Activated B cell treated with CpG ODN at 0.5 μM for 24 hours (primary cell): ENCODE data around the gene AP2M1. TPM values are rescaled to one million over a fixed set of nuclear protein-coding genes. Genes with fewer than 3 reads are reported as not detected.

ENCODE experiments used
- ATAC-seq: fragments of 200-7000 bp; cut with Tn5 transposase; one replicate; pipeline ENCODE4 v1.10.0; 2021; ENCODE audit warnings: low read depth, mild to moderate bottlenecking, moderate library complexity
- CTCF ChIA-PET: fragments of 350-600 bp; sonication (Branson Sonifier 250); formaldehyde crosslinking; loops from one replicate; lab custom pipeline; 2021; ENCODE audit warnings: antibody characterized with exemption; lab: Charles Lee
- POLR2A ChIA-PET: fragments of 350-600 bp; sonication (Branson Sonifier 250); formaldehyde crosslinking; loops from one replicate; lab custom pipeline; 2021; ENCODE audit warnings: antibody characterized with exemption; lab: Charles Lee
- DNase-seq: peaks from one replicate; pipeline ENCODE4 v3.0.0; 2022
- H3K27ac Mint-ChIP-seq: one replicate; pipeline ENCODE4 v1.8.0; 2020; ENCODE audit warnings: mixed read lengths
- H3K27me3 Mint-ChIP-seq: one replicate; pipeline ENCODE4 v1.8.0; 2021; ENCODE audit warnings: mixed read lengths
- H3K36me3 Mint-ChIP-seq: one replicate; pipeline ENCODE4 v1.8.0; 2021; ENCODE audit warnings: low read depth, mixed read lengths
- H3K4me1 Mint-ChIP-seq: one replicate; pipeline ENCODE4 v1.8.0; 2021; ENCODE audit warnings: mixed read lengths
- H3K4me3 Mint-ChIP-seq: one replicate; pipeline ENCODE4 v1.8.0; 2020; ENCODE audit warnings: mild to moderate bottlenecking, mixed read lengths
- H3K9me3 Mint-ChIP-seq: one replicate; pipeline ENCODE4 v1.8.0; 2020; ENCODE audit warnings: mixed read lengths
- intact Hi-C: fragments of 100-400 bp; cut with micrococcal nuclease; formaldehyde crosslinking; loops from one replicate; pipeline ENCODE4 v1.15.1; 2024
- total RNA-seq: library from RNA; stranded (reverse); gene quantifications from 2 replicates; pipeline ENCODE4 v1.2.3, GENCODE V29; 2022
- TF ChIP-seq, protein P1 (sequence below): fragments of 200-600 bp; IDR thresholded peaks from one replicate; pipeline ENCODE4 v1.8.0; 2022; ENCODE audit warnings: antibody characterized with exemption, mild to moderate bottlenecking

The AP2M1 gene
- total RNA-seq, 1 donor from 2014 or later: 169 TPM

DNA sequence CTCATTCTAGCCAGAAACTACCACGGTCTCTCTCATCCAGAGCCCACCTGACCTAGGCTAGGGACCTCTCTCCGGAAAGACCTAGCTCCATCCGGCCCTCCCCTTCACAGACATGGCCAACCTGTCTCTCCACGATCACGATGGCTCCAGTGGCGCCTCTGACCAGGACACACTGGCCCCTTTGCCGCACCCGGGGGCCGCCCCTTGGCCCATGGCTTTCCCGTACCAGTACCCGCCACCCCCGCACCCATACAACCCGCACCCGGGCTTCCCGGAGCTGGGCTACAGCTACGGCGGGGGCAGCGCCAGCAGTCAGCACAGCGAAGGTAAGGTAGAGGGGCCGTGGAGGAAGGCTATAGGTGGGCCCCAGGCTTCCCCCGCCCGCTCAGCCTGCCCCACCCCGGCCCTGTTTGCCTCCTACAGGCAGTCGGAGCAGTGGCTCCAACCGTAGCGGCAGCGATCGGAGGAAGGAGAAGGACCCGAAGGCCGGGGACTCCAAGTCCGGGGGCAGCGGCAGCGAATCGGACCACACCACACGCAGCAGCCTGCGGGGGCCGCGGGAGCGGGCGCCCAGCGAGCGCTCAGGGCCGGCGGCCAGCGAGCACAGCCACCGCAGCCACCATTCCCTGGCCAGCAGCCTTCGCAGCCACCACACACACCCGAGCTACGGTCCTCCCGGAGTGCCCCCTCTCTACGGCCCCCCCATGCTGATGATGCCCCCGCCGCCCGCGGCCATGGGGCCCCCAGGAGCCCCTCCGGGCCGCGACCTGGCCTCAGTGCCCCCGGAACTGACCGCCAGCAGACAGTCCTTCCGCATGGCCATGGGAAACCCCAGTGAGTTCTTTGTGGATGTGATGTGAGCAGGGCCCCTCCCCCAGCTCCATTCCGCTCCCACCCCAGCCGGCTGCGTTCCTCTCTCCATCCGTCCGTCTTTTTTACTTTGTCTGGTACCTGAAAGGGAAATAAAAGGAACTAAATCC lies 4.5 kb upstream of the AP2M1 start:
- DNase-seq (no peak), ATAC-seq (no peak)
- Mint-ChIP-seq H3K9me3 (no peaks in the 10 kb centered on the region), H3K27me3 (no peaks in the 10 kb centered on the region), H3K4me1 (peaks cover 8% of the 10 kb centered on the region), H3K36me3 (peaks cover 61% of the 10 kb centered on the region), H3K27ac (no peak overlapping the region), H3K4me3 (no peak overlapping the region)
- intact Hi-C loops: no loop called here
- ChIA-PET POLR2A (interaction anchor here (0.5 kb wide), 1 partner anchor 144 kb away, joined by 4 read pairs; no protein-coding TSS in a partner anchor), CTCF (no interaction called here)
- TF ChIP-seq, protein P1, sequence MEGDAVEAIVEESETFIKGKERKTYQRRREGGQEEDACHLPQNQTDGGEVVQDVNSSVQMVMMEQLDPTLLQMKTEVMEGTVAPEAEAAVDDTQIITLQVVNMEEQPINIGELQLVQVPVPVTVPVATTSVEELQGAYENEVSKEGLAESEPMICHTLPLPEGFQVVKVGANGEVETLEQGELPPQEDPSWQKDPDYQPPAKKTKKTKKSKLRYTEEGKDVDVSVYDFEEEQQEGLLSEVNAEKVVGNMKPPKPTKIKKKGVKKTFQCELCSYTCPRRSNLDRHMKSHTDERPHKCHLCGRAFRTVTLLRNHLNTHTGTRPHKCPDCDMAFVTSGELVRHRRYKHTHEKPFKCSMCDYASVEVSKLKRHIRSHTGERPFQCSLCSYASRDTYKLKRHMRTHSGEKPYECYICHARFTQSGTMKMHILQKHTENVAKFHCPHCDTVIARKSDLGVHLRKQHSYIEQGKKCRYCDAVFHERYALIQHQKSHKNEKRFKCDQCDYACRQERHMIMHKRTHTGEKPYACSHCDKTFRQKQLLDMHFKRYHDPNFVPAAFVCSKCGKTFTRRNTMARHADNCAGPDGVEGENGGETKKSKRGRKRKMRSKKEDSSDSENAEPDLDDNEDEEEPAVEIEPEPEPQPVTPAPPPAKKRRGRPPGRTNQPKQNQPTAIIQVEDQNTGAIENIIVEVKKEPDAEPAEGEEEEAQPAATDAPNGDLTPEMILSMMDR: no peak

DNA sequence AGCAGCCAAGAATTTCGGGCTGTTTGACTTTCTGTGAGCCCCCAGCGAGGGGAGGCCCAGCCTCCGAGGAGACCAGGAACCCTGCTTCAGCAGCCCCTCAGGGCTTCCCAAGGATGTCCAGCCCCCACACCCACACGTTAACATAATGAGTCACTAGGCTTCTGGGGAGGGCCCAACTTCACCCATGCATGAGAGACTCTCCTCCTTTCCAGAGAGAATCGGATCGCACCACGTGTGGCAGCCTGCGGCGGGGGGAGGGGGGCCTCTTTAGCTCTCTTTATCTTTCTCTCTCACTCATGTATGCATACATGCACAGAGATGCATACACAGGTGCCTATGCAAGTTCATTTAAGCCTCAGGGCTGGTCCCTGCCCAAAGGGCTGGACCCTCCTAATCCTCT lies 3.1 kb upstream of the AP2M1 start:
- no peak for ATAC-seq
- ChIA-PET POLR2A (no interaction called here), CTCF (no interaction called here)
- H3K4me3 Mint-ChIP-seq: no peak overlapping the region
- peaks cover 49% of the 10 kb centered on the region for H3K36me3 Mint-ChIP-seq
- TF ChIP-seq, protein P1: no peak
- intact Hi-C loops: no loop called here
- H3K4me1 Mint-ChIP-seq: peaks cover 22% of the 10 kb centered on the region
- no peaks in the 10 kb centered on the region for H3K9me3 Mint-ChIP-seq
- H3K27me3 Mint-ChIP-seq: no peaks in the 10 kb centered on the region
- no peak for DNase-seq
- H3K27ac Mint-ChIP-seq: no peak overlapping the region

DNA sequence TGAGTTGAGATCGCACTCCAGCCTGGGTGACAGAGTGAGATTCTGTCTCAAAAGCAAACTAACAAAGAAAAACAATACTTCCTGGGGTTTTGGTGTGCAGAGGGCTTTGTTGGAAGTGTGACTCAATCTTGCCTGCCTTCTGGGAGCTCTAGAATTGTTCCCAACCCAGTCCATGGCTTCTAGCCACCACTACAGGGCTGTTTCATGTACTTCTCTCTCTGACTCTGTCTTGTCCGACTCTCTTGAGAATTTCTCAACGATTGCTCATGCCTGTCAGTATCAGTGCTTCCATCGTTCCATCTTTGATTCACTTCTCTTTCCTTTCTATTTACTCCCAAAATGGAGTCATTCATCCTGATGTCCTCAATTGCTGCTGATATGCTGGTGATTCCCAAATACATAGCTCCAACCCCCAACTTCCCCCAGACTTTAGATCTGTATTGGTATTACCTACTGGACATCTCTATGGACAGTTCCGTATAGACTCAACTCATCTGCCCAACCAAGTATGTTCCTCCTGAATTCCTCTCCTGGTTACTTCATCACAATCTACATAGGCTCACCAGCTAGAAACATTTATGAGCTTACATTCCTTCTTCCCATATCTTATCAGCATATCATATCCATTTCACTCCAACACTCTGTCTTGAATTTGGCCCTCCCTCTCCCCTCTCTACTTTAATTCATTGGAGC lies 1.8 kb upstream of the AP2M1 start:
- POLR2A ChIA-PET: interaction anchor here (0.6 to 3.4 kb wide), 4 partner anchors 8 to 38 kb away, joined by 3 to 21 read pairs (median 3); partner anchors contain the start of genes ABCF3 and EIF2B5
- Mint-ChIP-seq H3K9me3 (no peaks in the 10 kb centered on the region), H3K27ac (no peak overlapping the region), H3K4me1 (peaks cover 32% of the 10 kb centered on the region), H3K27me3 (no peaks in the 10 kb centered on the region), H3K4me3 (no peak overlapping the region), H3K36me3 (peaks cover 45% of the 10 kb centered on the region)
- ATAC-seq (no peak), DNase-seq (no peak)
- TF ChIP-seq, protein P1: no peak
- CTCF ChIA-PET: no interaction called here
- intact Hi-C loops: no loop called here

DNA sequence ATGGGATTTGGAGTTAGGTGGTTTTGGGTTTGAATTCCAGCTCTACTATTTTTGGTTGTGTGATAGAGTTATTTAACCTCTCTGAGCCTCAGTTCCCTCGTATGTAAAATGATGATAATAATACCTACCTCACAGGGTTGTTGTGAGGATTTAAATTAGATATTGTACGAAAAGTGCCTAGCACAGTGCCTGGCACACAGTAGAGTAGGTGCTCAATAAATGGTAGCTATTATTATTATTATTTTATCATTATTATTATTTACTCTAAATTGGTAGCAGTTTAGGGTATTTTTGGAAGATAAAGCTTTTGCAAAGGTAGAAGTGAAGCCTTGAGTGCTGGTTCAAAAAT lies 1.3 kb upstream of the AP2M1 start:
- ATAC-seq (no peak), DNase-seq (no peak)
- ChIA-PET CTCF (interaction anchor here (0.6 kb wide), 1 partner anchor 76 kb away, joined by 4 read pairs; the partner anchor contains the start of gene EEF1AKMT4), POLR2A (interaction anchor here (1.0 to 3.4 kb wide), 5 partner anchors 13 to 76 kb away, joined by 3 to 21 read pairs (median 5); partner anchors contain the start of genes ABCF3, EEF1AKMT4 and EIF2B5)
- H3K9me3 Mint-ChIP-seq: no peaks in the 10 kb centered on the region
- H3K4me1 Mint-ChIP-seq: peaks cover 37% of the 10 kb centered on the region
- no peak overlapping the region for H3K4me3 Mint-ChIP-seq
- TF ChIP-seq, protein P1: no peak
- H3K27ac Mint-ChIP-seq: no peak overlapping the region
- intact Hi-C loops: no loop called here
- H3K27me3 Mint-ChIP-seq: no peaks in the 10 kb centered on the region
- H3K36me3 Mint-ChIP-seq: peaks cover 48% of the 10 kb centered on the region
